Measurements from ENCODE around the gene VSTM1.
"Not testable (repeated sequence)": the region's sequence is repeated elsewhere in the genome, so short reads cannot be mapped to it uniquely, and the experiment has no call there.

VSTM1 gene

GRCh38 chr19:54042989-54043388 lies 20.7 kb downstream of the VSTM1 start (continued):
- TF ChIP-seq CREB5 (CRISPR knock-in tag; IDR thresholded peaks at IDR 0.05; ENCODE audit: low read depth) (no peak), POU6F1 (CRISPR knock-in tag; IDR thresholded peaks at IDR 0.05; ENCODE audit: borderline replicate concordance, low read depth) (no peak), ESRRG (CRISPR knock-in tag; IDR thresholded peaks at IDR 0.05) (no peak), TCF4 (CRISPR knock-in tag; IDR thresholded peaks at IDR 0.05; ENCODE audit: borderline replicate concordance) (no peak), ZNF565 (CRISPR knock-in tag; conservative IDR thresholded peaks at IDR 0.05; ENCODE audit: low read depth) (no peak)

- no peak for TF ChIP-seq OSR1 (CRISPR knock-in tag; IDR thresholded peaks at IDR 0.05)
- no peak for TF ChIP-seq ARNTL (CRISPR knock-in tag; IDR thresholded peaks at IDR 0.05; ENCODE audit: borderline replicate concordance, low read depth)
- TF ChIP-seq BACH2 (CRISPR knock-in tag; IDR thresholded peaks at IDR 0.05; ENCODE audit: borderline replicate concordance), result no peak
- no peak for TF ChIP-seq ZNF8 (CRISPR knock-in tag; IDR thresholded peaks at IDR 0.05)
- no peak for TF ChIP-seq CREB5 (CRISPR knock-in tag; IDR thresholded peaks at IDR 0.05; ENCODE audit: low read depth)
- no peak for TF ChIP-seq ZFP3 (CRISPR knock-in tag; IDR thresholded peaks at IDR 0.05)
- no peak for TF ChIP-seq TCF4 (CRISPR knock-in tag; IDR thresholded peaks at IDR 0.05; ENCODE audit: borderline replicate concordance)
- no peak for TF ChIP-seq POU6F1 (CRISPR knock-in tag; IDR thresholded peaks at IDR 0.05; ENCODE audit: borderline replicate concordance, low read depth)
- TF ChIP-seq TOX (CRISPR knock-in tag; IDR thresholded peaks at IDR 0.05; ENCODE audit: borderline replicate concordance), result no peak
- no peak for TF ChIP-seq CSDC2 (CRISPR knock-in tag; IDR thresholded peaks at IDR 0.05)
- no peak for TF ChIP-seq GLIS3 (CRISPR knock-in tag; IDR thresholded peaks at IDR 0.05)
- no peak for TF ChIP-seq ZNF565 (CRISPR knock-in tag; conservative IDR thresholded peaks at IDR 0.05; ENCODE audit: low read depth)
- TF ChIP-seq ZFP30 (CRISPR knock-in tag; IDR thresholded peaks at IDR 0.05), result no peak
- no peak; the same call in 2 of the 3 replicates for ATAC-seq
These were observed 21.6 kb downstream of the VSTM1 start for GRCh38 chr19:54041969-54042606.

GRCh38 chr19:54040003-54040402 lies 23.7 kb downstream of the VSTM1 start:
- TF ChIP-seq ESRRG (CRISPR knock-in tag; IDR thresholded peaks at IDR 0.05), result no peak
- TF ChIP-seq ZFP3 (CRISPR knock-in tag; IDR thresholded peaks at IDR 0.05), result no peak
- no peak for ATAC-seq

- not testable (repeated sequence) for ATAC-seq
These were observed 27.2 kb downstream of the VSTM1 start for GRCh38 chr19:54036542-54036941.

GRCh38 chr19:54035215-54036178 lies 28.2 kb downstream of the VSTM1 start:
- peak; percentile 72 for ATAC-seq
- TF ChIP-seq TSHZ2 (CRISPR knock-in tag; IDR thresholded peaks at IDR 0.05) (no peak), OSR1 (CRISPR knock-in tag; IDR thresholded peaks at IDR 0.05) (no peak), CSDC2 (CRISPR knock-in tag; IDR thresholded peaks at IDR 0.05) (no peak), PPARA (CRISPR knock-in tag; IDR thresholded peaks at IDR 0.05; ENCODE audit: borderline replicate concordance) (no peak), RARB (CRISPR knock-in tag; IDR thresholded peaks at IDR 0.05) (no peak), POU6F1 (CRISPR knock-in tag; IDR thresholded peaks at IDR 0.05; ENCODE audit: borderline replicate concordance, low read depth) (no peak), ZNF8 (CRISPR knock-in tag; IDR thresholded peaks at IDR 0.05) (no peak), TOX (CRISPR knock-in tag; IDR thresholded peaks at IDR 0.05; ENCODE audit: borderline replicate concordance) (no peak), GLIS3 (CRISPR knock-in tag; IDR thresholded peaks at IDR 0.05) (no peak), TCF4 (CRISPR knock-in tag; IDR thresholded peaks at IDR 0.05; ENCODE audit: borderline replicate concordance) (no peak), CSRNP3 (CRISPR knock-in tag; IDR thresholded peaks at IDR 0.05) (no peak), BACH2 (CRISPR knock-in tag; IDR thresholded peaks at IDR 0.05; ENCODE audit: borderline replicate concordance) (no peak)
